GM20431 (cell line): ENCODE measurements around the gene KIF23.
"Not testable (repeated sequence)": the region's sequence is repeated elsewhere in the genome, so short reads cannot be mapped to it uniquely, and the experiment has no call there.

Source experiments
- in situ Hi-C: fragments of 300-500 bp; cut with MseI, MboI; formaldehyde crosslinking; loops from one replicate; pipeline ENCODE4 v1.15.0; 2020; ENCODE audit warnings: low sequenced_read_pairs; ENCODE audit not compliant: unreplicated experiment

The KIF23 gene

DNA sequence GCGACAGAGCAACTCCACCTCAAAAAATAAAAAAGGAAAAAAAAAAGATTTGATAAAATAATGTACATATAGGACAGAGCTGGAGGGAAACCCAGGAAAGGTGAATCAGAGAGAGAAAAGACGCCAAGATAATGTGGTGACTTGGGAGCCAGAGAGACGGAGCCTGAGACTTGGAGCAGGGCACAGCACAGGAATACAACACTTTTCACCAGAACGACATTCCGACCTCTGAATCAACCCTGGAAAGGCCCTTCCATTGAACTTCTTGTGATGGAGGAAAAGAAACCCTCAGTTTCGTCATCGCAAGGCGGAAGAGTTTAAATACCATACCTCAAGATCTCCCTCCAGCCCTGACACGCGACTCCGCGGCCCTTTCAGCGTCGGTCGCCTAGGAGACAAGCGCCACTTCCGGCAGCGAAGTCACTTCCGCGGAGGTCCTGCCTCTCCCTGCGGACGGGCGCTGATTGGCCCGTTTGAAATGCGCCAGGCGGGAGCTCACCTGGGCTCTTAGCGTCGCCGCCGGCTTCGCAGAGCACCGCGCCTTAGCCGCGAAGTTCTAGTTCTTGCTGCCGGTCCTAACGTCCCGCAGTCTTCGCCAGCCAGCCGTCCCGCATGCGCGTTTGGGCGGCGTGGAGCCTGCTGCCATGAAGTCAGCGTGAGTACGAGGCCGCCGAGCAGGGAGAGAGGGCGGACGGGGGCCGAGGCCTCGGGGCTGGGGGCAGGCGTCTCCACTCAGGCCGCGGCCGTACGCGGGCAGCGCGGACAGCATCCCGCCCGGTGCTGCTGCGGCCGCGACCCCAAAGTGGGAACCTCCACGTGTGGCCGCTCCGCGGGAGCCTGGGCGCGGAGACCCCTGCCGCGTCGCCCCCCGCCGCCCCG is at the start of gene KIF23:
Gene KIF23, plus strand, starts transcription at position 528 of the 879 bp plus-strand sequence. Its CDS starts 117 bp downstream, at position 645.
- in situ Hi-C loops, result no loop called here

DNA sequence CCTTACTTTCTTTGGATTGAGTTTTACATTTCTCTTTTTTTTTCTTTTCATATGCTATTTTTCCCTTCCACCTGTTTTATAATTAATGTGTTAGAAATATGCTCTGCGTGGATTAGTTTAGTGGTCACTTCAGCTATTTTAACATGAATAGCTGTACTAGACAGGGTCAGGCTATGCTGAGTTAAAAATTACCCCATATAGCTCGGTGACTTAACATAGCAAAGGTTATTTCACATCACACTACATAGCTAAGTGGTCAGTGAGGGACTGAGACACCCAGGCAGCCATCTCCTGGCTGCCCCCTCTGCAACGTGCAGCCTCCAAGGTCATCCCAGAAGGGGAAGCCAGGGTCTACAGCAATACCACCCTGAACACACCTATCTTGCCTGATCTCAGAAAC is 46.9 kb upstream of the KIF23 start:
- in situ Hi-C loops, result no loop called here

DNA sequence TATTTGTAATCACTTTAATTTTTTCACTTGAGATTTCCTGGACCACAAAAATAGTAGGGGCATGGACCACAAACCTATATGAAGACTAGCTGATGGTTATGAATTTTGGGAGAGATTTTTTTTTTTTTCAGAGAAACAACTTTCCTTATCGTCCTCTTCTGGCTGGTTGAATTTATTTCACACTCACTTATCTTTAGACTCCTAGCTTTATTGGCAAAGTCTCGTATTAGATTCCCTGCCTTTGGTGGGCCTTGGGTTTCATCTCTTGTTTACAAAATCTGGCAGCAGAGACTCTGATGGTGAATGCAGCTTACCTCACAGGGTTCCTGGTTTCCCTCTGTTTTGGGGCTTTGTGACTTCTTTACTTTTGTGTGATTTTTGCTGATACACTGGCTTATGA is 44.5 kb upstream of the KIF23 start:
- in situ Hi-C loops, result no loop called here

DNA sequence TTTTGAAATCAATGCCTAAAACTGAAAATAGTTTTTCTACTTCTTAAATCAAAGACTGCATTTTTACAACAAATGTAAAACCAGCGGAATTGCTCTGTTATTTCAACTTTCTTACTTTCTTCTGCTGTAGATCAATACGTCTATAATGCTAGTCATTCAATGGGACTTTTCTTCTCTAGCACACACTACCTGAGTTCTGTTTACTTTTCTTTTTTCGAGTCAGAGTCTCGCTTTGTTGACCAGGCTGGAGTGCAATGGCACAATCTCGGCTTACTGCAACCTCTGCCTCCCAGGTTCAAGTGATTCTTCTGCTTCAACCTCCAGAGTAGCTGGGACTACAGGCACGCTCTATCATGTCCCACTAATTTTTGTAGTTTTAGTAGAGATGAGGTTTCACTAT is 40.7 kb upstream of the KIF23 start:
- in situ Hi-C loops, result no loop called here

DNA sequence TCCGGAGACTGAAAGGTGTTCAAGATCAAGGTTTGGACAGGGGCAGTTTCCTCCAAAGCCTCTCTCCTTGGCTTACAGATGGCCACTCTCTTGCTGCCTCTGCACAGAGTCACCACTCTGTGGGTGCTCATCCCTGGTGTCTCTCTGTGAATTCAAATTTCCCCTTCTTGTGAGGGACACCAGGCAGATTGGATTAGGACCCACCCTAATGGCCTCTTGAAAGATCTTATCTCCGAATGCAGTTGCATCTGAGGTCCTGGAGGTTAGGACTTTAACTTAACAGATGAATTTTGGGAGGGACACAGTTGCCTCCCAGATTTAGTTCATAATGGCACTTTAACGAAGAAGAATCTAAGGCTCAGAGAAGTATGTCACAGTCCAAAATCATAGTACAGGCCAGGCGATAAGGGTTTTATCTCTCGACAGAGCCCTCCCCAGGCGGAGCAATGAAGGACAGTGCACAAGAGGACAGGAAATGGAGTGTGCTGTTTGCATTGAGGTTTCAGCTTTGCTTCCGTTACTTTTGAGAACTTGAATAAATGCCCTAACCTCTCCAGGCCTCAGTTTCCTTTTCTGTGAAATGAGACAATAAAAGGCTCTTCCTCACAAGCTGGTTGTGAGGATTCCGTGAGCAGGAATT is 38.9 kb upstream of the KIF23 start:
- in situ Hi-C loops, result no loop called here

DNA sequence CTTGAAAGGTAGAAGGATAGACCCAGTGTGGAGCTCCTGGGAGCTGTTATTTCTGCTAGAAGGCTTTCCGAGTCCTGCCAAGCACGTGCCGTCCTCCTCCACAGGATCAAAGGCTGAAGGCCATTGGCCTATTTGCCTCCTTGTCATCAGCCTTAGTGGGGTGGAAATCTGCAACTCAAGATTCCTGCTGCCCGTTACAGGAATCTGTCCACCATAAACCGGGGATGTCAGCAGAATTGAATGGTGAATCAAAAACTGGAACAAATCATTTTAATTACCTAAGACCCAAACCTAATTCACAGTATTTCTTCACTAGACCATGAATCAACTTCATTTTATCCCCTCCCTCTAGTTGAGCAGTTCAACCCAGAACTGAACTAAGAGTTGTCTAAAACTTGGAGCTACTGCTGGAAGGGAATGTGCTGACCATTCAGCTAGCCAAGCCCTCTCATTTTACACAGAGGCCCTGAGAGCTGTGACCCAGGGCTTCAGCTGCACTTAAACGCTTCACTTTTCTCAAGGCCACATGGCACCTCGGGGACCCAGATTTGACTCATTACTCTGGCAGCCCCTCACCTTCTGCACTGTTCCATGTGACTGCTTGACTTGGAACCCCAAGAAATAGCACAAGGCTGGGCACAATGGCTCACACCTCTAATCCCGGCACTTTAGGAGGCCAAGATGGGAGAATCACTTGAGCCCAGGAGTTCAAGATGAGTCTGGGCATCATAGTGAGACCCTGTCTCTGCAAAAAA is 36.8 kb upstream of the KIF23 start:
- in situ Hi-C loops, result no loop called here

DNA sequence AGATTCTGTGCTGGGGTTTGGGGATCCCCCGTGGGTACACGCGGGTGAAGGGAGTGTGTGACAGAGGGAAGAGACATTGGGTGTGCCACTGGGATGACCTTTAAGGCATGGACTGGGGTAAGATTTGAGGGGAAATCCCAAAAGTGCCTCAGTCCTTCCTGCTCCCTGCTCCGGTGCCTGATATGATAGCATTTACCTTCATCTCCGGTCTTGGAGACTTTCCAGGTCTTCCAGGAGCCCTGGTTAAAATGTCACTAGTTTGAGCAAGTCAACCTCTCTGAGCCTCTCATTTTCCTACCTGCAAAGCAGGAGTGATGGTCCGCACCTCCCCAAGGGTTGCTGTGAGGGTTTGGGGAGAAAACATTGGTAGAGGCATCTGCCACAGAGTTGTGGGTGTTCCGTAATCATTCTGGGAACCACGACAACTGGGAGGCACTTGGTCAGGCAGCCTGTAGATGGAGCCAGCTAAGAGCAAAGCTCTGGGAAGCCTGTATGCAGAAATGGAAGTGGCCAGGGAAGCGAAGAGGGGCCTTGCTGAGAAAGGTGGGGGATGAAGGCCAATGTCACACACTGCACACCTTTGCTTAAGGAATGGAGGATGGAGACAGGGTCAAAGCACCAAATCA is 33.9 kb upstream of the KIF23 start:
- in situ Hi-C loops, result no loop called here

DNA sequence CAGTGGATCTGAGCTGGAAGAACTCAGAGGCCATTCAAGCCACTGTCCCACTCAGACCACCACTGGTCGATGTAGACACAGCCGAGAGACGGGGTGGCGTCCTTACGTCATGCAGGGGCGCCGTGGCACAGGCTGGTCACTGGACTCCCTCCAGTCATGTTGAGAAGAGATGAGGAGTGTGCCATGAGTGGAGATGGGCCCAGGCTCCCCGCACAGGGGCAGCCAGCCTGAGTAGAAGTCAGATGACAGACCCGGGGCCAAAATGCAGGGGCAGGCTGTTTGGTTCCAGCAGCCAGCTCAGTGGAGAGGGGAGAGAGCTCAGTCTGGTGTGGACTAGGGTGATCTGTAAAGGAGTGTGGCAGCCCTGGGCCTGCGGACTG is 33.4 kb upstream of the KIF23 start:
- in situ Hi-C loops, result no loop called here

DNA sequence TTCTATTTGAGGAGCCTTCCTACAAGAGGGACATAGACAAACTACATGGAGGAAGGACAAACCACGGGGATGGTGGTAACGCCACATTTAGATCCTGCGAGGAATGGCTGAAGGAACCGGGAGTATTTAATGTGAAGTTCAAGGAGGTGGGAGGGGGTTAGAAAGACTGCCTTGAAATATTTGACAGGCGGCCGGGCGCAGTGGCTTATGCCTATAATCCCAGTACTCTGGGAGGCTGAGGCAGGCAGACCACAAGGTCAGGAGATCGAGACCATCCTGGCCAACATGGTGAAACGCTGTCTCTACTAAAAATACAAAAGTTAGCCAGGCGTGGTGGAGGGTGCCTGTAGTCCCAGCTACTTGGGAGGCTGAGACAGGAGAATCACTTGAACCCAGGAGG is 32.0 kb upstream of the KIF23 start:
- in situ Hi-C loops, result not testable (repeated sequence)

DNA sequence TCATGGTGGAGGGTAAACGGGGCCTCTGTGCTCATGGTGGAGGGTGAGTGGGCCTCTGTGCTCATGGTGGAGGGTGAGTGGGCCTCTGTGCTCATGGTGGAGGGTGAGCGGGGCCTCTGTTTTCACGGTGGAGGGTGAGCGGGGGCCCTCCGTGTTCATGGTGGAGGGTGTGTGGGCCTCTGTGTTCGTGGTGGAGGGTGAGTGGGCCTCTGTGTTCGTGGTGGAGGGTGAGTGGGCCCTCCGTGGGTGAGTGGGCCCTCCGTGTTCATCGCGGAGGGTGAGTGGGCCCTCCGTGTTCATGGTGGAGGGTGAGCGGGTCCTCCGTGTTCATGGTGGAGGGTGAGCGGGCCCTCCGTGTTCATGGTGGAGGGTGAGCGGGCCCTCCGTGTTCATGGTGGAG is 30.1 kb upstream of the KIF23 start:
- in situ Hi-C loops, result not testable (repeated sequence)

DNA sequence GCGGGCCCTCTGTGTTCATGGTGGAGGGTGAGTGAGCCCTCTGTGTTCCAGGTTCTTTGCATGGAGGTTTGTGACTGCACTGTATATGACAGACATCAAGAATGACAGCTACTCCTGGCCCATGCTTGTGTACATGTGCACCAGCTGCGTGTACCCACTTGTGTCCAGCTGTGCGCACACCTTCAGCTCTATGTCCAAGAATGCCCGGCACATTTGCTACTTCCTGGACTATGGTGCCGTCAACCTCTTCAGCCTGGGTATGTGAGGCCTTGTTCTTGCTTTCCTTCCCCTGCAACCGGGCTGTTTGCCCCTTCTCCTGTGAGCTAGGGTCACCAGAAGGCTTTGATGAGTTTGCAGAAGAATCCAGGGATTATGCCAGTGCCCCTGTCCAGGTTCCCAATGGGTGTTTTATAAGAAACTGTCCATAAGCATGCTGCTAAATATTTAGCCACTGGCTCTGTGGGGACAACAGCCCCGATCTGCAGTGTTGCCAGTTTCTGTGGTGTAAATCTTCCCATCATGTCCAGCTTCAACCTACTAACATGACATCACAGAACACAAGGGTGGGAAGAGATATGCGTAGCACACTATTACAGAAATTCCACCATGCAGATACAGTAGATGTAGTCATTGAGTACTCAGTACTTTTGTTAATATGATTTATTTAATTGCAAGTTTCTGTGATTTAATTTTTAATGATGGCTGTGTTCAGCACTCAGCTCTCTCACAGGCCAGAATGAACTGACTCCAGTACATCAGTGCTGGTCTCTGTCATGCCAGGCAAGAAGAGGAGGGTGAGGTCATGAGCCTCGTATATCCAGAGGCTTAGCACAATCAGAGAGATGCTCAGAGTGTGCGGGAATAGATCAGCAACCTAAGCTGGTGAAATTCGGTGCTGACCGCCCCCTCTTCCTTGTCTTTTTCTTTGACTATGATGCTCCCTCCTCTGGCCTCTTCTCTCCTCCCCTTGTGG is 29.2 kb upstream of the KIF23 start:
- in situ Hi-C loops, result no loop called here

DNA sequence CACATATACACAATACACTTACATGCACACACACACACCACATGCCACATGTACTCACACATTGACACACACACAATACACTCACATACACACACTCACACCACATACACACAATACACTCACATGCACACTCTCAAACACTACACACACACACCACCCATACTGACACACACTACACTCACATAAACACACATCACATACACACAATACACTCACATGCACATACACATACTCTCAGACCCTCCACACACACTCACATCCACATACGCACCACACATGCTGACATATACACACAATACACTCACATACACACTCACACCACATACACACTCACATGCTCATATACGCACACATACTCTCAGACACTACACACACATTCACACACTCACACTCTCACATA is 28.3 kb upstream of the KIF23 start:
- in situ Hi-C loops, result no loop called here

DNA sequence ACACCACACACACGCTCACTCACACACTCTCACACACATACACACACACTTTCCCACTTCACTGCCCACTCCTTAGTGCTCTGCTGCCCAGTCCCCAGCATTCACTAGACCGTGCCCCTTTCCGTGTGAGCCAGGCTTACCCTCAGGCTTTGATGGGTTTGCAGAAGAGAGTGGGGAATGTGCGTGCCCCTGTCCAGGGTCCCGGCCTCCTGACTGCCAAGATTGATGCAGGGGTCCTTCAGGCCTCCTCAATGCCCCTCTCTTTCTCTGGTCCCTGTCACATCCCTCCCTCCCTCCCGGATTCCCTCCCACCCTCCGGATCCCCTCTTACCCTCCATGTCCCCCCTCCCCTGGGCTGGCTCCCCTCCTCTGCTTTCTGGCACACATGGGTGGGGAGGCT is 27.9 kb upstream of the KIF23 start:
- in situ Hi-C loops, result no loop called here

DNA sequence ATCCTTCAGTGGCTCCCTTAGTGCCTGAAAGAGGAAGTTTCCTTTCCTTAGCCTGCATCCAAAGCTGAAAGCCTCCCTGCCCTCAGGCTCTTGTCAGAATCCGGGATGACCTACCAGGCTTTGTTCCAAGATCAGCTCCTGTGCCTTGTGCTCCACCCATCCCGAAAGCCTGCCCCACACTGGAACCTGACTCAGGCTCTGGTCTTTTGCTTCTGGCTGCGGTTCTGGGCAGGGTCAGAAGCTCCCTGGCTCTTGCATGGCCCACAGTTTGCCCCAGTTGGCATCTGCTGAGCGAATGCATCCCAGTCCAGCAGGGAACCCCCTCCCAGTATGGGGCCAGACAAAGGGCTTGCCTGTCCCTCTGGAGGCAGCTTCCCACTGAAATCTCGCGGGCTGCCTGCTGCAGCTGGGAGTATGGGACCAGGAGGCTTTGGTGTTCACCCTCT is 25.9 kb upstream of the KIF23 start:
- in situ Hi-C loops, result no loop called here

DNA sequence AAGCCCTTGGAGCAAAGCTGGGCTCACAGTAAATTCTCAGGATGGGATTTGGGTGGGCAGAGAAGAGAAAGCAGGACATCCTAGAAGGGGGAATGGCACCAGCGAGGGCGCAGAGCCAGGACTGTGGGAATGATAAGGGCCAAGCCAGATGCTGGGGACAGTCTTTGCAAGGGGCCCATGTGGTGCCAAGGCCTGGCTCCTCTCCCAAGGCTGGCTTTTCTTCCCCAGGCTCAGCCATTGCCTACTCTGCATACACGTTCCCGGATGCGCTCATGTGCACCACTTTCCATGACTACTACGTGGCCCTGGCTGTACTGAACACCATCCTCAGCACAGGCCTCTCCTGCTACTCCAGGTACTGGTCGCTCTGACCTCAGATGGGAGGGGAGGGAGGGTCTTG is 24.7 kb upstream of the KIF23 start:
- in situ Hi-C loops, result no loop called here

DNA sequence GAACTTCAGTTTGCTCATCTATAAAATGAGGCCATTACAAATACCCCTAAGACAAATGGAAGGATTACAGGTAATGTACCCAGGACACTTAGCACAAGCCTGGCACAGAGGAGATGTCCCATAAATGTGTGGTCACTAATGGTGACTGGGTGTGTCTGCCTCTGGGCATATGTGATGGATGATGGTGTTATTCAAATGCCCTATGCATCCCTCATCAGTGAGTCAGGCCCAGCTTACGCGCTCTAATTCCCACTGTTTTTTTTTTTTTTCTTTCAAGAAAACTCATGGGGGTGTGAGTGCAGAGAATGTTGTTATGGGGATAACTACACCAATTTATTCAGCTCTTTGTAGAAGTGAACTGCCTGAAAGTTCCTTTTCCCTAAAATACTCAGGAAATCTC is 23.6 kb upstream of the KIF23 start:
- in situ Hi-C loops, result no loop called here

DNA sequence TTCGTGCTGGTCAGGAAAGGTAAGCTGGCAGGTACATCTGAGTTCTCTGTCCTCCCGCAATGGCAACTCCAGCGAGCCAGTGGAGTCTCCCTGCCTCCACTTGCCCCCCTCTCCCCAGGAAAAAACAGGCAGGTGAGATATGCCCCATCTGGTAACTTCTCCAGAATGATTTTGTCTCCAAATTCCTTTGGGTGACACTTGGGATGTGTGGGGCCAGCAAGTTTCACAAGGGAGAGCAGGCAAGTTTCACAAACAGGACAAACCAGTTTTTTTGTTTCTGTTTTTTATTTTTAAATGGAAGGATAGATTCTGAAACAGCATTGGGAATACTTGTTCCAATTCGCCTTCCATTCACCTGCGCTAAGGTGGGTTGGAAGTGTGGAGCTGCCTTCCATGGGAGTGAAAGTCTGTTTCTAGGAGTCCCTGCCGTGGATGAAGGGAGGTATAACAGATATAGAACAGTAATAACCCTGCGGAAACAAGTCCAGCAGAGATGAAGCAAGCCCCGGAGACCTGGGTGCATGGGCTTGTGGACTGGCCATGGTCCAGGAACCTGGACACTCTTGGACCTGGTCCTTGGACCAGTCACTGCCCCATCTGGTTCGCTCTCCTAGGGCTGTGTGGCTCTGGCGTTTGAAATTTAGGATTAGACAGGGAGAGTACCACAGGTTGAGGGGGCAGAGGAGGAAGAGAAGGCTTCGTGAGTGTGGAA is 22.9 kb upstream of the KIF23 start:
- in situ Hi-C loops, result no loop called here

DNA sequence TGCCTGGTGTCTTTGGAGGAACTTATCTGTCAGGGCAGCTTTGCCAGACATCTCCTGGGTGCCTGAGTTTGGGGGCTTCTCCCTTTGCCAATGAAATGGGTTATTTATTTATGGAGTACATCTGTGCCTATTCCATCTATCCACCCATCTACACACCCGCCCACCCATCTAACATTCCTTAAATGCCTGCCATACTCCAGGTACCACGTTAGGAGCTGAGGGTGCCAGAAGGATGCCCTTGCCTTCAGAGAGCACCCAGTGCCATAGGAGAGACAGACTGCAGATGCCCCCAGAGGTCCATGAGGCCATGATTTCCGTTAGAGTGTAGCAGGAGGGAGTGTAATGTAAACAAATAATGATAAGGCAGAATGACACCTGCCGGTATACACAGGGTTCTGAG is 21.8 kb upstream of the KIF23 start:
- in situ Hi-C loops, result no loop called here
